T-helper 2 cell treated with Interferon-gamma antibody and Interleukin-4, amounts not matched to agents 100 ng/mL and 5 ng/mL, for 36 hours (primary cell): ENCODE measurements around the gene CLK3. TPM values are rescaled to one million over a fixed set of nuclear protein-coding genes. Genes with fewer than 3 reads are reported as not detected.
"Not testable (repeated sequence)": the region's sequence is repeated elsewhere in the genome, so short reads cannot be mapped to it uniquely, and the experiment has no call there.

ENCODE experiments used
- intact Hi-C: fragments of 100-400 bp; cut with micrococcal nuclease; formaldehyde crosslinking; loops from one replicate; pipeline ENCODE4 v1.15.1; 2023
- total RNA-seq: library from RNA; stranded (reverse); gene quantifications from 2 replicates; pipeline ENCODE4 v1.2.3, GENCODE V29; 2022

CLK3 gene
- total RNA-seq, 1 donor from 2014 or later, result 104 TPM

DNA sequence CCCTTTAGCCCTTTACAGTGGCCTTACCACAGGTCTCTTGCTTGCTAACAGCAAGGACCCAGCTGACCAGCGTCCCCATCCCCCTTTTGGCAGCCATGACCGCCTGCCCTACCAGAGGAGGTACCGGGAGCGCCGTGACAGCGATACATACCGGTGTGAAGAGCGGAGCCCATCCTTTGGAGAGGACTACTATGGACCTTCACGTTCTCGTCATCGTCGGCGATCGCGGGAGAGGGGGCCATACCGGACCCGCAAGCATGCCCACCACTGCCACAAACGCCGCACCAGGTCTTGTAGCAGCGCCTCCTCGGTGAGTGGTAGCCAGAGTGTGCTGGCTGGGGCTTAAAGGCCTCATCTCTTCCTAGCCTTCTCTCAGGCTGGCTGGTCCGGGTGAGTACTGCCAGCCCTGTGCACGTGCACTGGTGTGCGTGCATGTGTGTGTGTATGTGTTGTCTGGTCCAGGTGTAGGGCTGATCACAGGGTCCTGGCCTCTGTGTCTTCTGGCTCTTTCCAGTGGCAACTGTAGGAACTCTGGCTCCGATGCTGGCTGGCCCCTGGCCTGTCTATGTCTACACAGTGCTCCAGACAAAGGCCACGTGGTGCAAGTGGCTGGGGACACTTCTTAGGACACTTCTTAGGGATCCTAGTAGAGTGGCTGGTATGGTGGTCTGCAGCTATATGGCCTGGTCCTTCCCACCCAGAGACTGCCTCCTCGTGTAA lies 4.4 kb downstream of the CLK3 start:
- intact Hi-C loops, result loop anchor here (5.0 to 10.0 kb wide), 2 partner anchors 162 to 625 kb away; partner anchors contain the start of genes CSK, PML and STOML1

DNA sequence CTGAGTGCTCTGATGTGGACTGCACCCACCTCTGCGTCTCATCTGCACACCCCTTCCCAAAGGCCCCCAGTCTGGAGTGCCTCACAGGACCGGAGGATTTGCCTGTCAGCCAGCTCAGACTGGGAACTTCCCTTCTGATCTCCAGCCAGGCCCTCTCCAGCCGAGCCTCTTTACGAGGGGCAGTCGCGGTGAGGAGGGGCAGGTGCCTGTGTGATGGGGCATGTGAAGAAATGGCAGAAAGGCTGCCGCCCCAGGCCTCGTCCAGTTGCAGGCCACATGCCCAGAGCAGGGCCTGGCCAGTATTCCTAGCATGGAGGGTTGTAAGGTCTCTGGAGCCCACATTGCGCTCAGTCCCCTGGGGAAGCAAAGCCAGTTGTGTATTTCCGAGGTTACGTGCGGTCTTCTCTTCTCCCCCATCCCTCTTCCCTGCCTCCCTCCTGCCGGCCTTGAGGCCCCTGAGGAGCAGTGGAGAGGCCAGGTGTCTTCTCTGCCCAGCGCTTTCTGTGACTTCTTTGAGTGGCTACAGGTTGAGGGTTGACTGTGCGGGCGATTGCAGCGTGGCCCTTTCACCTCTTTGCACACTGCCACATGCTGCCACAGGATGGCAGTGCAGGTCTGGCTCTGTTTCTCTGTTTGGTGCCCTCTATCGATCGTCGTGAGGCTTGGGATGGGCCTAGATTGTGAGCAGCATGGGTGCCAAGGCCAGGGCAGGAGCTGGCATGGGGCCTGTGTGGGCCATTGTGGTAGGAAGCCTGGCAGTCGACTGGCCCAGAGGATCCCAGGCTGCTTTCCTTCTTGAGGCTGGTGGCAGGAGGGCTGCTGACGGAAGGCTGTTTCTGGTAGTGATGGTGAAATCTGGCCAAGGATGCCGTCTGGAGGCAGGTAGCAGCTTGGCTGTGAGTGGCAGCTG lies 5.3 kb downstream of the CLK3 start:
- intact Hi-C loops, result no loop called here

DNA sequence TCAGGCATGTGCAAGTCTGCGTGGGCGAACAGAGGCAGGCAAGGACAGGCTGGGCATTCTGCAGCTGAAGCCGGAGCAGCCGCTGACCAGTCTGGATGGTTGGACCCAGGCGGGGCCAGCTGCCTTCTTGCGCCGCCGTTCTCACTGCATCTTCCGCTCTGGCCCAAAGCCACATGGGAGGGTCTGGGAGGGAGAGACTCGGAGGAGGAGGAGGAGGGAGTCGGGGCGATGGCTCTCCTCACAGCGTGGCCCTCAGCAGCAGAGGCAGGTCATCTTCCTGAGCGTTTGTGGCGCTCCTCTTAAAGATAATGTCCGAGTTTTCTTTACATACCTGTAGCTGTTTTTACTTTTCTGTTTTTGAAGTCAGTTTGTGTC lies 5.9 kb downstream of the CLK3 start:
- intact Hi-C loops, result no loop called here

DNA sequence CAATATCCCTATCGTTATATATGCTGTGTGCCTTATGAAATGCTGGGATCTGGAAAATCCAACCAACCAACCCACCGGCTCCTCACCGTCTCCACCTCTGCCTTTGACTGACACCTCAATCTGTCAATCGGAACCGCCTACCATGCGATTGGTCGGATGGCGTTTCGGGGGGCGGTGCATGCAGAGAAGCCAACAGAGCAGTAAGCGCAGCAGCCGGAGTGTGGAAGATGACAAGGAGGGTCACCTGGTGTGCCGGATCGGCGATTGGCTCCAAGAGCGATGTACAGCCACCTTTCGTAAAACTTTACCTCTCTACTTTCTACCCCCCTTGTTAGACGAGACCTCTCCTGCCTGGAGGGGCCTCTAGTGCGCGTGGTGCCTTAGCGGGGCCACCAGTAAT lies 6.3 kb downstream of the CLK3 start:
- intact Hi-C loops, result no loop called here

DNA sequence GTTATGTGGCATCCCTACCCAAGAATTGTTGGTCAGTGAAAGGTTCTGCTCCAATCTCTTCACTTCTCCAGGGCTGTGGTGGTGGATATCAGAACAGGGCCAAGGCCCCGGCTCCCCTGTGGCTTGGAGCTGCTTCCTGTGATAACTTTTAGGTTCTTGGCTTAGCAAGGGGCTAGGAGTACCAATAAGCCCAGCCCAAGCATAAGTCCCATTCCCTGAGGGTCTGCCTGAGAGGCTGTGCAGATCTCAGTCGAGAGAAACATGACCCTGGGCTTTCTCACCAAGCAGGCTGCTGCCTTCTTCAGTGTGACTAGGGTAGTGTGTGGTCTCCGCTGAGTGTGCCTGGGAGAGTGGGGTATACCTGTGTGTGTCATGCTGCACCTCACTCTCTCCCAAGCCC lies 7.1 kb downstream of the CLK3 start:
- intact Hi-C loops, result no loop called here

DNA sequence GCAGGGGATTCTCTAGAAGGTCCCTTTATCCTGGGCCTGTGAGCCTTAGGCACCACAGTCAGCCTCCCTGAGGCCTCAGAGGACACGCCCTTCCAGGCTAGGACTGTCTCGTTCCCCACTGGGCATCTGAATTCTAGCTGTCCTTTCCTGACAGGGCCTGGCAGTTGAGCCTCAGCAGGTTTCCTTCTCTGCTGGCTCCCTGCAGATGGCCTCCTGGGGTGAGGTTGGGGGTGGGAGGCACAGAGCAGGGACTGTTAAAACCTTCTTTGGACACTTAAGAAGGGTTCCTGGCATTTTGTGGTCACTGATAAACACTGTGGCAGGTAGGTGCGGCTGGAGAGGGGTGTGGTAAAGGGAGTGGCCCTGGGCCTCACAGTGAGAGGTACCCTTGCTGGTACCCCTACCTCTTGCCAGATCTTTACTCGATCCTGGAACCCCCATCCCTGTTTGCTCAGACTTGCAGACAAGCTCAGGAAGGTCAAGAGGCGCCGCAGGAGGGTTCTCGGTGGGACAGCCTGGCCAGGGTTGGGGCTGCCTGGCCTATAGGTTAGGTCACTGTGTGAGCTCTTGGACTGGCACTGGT lies 8.5 kb downstream of the CLK3 start:
- intact Hi-C loops, result no loop called here

DNA sequence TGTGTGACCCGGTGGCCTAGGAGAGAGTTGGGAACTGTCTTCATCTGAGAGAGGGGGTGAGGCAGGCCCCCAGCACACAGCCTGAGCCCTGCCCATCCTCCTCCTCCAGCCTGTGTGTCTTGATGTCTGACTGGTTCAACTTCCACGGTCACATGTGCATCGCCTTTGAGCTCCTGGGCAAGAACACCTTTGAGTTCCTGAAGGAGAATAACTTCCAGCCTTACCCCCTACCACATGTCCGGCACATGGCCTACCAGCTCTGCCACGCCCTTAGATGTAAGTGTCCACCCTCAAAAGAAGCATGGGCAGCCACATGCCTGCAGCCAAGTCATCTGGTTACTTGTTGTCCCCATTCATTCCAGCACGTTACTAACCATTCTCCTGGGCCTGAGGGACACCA lies 10.1 kb downstream of the CLK3 start:
- intact Hi-C loops, result no loop called here

DNA sequence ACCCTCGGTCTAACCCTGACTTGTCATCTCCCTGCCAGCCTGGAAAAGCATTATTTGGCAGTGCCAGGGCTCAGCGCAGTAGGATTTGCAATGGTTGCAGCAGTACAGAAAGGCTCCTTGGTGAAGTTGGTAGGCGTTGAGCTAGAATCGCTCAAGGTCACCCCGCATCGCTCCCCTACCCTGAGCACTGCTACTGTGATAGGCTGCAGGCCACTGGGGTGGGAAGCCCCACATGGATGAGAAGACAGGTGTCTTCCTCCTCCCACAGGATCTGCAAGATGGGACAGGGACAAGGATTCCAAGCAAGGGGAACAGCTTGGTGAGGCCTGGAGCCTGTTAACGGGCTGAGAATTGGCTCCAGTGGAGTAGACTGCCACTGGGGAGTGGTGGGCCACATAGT lies 10.7 kb downstream of the CLK3 start:
- intact Hi-C loops, result no loop called here

DNA sequence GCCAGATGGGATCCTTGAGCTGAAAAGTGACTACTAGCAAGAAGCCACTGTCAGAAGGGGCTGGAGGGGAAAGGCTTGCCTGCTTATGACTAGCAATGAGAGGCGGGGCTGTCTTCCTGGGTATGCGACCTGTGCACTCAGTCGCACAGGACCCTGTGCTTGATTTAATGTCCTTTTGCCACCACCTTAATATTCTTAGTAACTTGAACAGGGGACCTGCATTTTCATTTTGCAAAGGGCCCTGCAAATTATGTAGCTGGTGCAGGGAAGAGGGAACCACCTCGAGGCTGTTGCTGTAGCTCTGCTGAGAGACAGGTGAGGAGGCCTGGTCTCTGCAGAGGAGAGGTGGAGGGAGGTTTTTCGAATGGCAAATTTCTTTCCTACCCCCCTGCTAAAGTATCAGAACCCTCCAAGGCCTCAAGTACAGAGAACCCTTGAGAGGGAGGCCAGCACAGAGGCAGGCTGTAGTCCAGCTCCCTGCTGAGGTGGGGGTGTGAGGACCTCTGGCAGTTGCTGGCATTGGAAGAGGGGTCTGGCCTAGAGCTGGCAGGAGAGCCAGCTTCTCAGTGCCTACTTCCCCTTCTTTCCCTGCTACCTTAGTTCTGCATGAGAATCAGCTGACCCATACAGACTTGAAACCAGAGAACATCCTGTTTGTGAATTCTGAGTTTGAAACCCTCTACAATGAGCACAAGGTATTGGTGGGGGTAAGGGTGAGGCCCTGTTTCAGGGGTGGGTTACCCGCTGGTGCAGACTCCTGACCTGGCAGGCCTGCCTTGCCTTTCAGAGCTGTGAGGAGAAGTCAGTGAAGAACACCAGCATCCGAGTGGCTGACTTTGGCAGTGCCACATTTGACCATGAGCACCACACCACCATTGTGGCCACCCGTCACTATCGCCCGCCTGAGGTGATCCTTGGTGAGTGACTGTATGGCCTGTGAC lies 11.4 kb downstream of the CLK3 start:
- intact Hi-C loops, result no loop called here

DNA sequence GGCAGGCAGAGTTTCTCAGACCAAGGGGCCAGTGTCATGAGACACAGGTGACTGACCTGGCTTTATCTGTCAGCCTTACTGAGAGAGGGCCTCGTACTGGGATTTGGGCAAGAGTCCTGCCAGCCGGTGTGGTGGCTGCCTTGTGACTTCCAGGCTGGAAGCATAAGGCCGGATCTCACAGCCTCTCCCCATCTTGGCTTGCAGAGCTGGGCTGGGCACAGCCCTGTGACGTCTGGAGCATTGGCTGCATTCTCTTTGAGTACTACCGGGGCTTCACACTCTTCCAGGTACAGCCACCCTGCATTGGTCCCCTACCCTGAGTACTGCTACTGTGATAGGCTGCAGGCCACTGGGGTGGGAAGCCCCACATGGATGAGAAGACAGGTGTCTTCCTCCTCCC lies 12.1 kb downstream of the CLK3 start:
- intact Hi-C loops, result no loop called here

DNA sequence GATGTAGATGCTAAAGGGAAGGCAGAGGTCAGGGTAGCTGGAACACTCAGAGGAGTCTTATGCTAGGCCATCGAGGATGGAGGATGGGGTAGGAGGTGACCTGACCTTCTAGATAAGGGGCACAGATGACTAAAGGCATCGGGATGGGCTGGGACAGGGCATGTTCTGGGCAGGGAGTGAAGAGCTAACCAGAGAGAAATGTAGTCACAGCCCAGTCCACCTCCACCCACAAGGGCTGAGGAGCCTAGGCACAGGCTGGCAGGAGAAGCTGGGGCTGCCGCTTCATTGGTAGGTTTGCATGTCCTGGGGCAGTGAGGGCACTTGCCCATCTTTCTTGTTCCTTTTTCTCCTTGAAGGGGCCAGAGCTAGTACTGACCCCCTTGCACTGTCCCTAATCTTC lies 12.6 kb downstream of the CLK3 start:
- intact Hi-C loops, result no loop called here

DNA sequence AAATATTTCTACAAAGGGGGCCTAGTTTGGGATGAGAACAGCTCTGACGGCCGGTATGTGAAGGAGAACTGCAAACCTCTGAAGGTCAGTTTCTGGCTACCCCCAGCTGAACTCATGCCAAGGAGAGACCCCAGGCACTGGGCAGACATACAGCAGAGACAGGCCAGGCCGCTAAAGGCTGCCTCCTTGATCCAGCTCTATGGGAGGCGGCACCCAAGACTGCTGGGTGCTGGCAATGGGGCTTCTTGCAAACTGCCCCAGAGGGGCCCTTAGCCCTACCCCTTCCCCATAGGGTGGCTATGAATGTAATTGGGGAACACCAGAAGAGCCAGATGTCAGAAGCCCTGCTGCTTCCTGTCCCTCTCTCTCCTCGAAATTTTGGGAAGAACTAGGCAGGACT lies 13.3 kb downstream of the CLK3 start:
- intact Hi-C loops, result no loop called here

DNA sequence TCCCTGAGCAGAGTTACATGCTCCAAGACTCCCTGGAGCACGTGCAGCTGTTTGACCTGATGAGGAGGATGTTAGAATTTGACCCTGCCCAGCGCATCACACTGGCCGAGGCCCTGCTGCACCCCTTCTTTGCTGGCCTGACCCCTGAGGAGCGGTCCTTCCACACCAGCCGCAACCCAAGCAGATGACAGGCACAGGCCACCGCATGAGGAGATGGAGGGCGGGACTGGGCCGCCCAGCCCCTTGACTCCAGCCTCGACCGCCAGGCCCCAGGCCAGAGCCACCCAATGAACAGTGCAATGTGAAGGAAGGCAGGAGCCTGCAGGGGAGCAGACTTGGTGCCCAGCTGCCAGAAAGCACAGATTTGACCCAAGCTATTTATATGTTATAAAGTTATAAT lies 14.1 kb downstream of the CLK3 start:
- intact Hi-C loops, result not testable (repeated sequence)

DNA sequence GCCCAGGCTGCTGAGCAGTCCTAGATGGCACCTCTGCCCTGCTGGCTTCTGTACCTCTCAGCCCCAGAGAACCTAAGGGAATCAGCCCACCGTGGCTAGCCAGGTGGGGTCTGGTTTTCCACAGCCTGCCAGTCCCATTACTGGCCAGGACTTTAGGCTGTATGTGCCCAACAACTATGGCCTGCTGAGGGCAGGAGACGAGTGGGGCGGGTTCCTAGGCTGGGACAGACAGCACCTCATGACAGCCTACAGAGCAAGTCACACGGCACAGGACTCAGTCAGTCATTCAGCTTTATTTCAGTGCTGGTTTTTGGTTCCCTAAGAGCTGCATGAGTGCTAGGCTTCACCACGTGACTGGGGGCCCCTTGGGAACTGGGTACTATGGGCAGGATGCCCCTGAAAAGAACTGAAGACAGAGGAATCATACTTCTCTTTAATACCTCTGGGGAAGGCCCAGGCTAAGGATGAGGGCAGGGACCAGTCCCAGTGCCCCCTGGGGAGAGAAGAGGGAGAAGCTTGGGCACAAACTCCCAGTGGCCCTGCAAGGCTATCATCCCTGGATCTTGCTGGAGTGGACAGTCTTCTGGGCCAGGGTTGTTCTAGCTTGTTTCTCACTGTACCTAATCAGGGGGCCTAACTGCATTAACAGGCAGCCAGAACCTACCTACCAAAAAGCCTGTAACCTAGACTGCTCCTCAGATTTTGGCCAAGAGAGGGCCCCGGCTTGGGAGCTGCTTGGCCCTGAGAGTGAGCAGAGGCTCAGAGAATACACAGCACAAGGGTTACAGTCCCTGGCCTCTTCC lies 14.8 kb downstream of the CLK3 start:
- intact Hi-C loops, result no loop called here

DNA sequence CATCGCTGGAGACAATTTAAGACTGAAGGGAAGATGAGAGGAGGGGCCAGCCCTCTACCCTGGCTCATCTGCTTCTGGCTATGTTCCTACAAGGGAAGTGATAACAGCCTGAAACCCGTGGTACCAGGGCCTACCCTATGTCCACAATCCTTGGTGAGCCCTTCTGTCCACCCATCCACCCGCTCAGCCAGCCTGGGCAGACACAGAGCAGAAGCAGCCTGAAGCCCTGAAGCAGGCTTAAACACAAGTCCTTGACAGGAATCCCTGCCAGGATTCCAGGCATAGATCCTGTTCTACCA lies 15.4 kb downstream of the CLK3 start:
- intact Hi-C loops, result no loop called here

DNA sequence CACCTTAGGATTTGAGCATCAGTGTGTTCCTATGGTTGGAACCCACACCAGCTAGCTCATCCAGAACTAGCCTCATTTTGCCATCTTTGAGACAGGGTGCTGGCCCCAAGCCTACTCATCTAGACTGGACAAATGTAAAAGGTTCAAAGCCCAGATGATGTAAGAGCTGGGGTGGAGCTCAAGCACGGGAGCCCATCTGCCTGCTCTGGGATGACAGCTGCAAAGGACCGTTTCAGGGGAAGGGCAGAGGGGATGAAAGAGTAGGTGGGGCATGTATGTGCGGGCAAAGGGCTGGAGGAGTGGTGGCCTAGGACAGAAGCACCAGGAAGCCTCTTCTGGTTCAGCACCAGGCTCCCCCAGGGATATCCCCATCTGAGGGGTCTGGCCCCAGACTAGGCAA lies 15.8 kb downstream of the CLK3 start:
- intact Hi-C loops, result no loop called here

DNA sequence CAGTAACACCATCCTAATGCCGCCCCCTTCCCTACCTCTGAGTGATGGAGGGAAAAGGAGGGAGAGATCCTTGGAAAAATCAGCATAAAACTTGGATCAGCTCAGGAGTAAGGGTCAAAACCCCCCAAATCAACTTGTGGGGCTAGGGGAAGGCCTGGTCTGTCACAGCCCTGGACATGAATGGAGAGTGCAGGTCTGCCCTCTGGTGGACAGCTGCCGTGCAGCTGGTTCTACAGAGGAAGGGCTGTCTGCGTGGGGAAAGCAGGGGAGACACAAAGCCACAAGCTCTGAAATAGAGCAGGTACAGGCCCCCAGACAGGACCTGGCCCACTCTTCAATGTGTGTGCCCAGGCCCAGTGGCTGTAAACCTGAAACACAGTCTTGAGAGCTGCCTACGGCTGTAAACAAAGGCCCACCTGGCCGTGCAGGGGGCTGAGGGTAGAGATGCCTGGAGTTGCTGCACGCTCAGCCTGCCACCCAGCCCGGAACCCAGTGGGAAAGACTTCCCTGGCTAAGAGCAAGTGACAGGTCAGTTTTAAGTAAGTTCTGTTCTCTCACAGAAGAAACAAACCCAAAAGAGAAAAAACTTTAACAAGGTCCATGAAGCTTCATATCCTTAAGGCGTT lies 16.4 kb downstream of the CLK3 start:
- intact Hi-C loops, result loop anchor here (1.0 kb wide), 1 partner anchor 259 kb away; no protein-coding TSS in a partner anchor

DNA sequence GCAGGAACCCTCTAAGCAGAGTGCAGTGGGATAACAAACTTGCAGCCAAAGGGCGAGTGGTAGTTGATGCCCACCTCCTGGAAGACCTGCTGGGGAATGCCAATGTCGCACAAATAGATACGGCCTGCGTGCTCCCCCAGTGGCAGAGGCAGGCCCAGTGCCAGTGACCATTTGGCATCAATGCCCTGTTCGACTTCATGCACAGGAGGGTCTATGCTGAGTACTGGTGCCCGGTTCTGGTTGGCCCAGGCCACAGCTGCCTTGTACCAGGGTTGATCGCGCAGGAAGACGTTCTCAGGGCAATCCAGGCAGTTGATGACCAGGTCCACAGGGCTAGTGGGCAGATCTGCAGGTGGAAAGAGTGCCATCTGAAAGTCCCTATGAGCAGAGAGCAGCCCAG lies 17.0 kb downstream of the CLK3 start:
- intact Hi-C loops, result loop anchor here (1.0 kb wide), 1 partner anchor 259 kb away; no protein-coding TSS in a partner anchor

DNA sequence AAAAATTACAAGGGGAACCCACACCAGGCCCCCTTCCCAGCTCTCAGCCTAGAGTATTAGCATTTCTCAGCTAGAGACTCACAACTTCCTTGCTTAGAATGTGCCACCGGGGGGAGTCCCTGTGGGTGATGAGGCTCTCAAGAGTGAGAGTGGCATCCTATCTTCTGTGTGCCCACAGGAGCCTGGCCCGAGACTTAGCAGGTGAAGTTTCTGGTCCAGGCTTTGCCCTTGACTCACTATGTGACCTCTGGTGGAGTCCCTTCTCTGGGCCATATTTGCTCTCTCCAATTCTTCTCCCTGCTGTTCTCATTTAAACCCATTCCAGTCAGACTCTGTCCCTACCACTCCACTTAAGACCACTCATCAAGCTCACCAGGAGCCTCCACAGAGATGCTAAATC lies 18.1 kb downstream of the CLK3 start:
- intact Hi-C loops, result loop anchor here (2.0 kb wide), 1 partner anchor 317 kb away; no protein-coding TSS in a partner anchor

DNA sequence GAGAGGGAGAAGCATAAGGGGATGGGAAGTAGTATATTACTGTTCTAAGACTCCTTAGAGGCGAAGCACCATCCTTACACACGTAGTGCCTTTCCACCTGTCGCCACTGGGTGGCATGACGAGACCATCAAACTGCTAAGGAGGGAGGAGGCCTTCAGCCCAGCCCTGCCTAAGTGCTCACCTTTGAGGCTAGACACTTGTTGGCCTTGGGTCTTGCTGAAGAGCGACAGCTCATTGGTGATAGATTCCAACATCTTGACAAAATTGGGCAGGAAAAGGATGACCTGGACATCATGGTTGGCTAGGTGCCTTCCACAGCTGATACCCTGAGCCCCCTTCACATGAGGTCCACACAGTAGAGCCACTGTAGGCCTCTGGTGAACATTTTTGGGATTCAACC lies 19.6 kb downstream of the CLK3 start:
- intact Hi-C loops, result loop anchor here (1.0 to 2.0 kb wide), 3 partner anchors 134 to 316 kb away; no protein-coding TSS in a partner anchor
